ENCODE data around the gene COX6B1. TPM values are rescaled to one million over a fixed set of nuclear protein-coding genes. Genes with fewer than 3 reads are reported as not detected.
"Not testable (repeated sequence)": the region's sequence is repeated elsewhere in the genome, so short reads cannot be mapped to it uniquely, and the experiment has no call there.

COX6B1 gene, protein sequence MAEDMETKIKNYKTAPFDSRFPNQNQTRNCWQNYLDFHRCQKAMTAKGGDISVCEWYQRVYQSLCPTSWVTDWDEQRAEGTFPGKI
- total RNA-seq (2021; fragmentation: NEBNext Ultra II Directional; extraction: Animal tissue kit (Norgen Biotek cat#: 25700)): 100 to 1,000 TPM; 375 to 463 (median 413) TPM
- long read RNA-seq, transcript COX6B1-201 (4 exons, 667 nt): major isoform, 279 of 286 reads
- long read RNA-seq, partial matches to known transcripts: 1 of 286 reads
- long read RNA-seq, other reads (novel, unspliced or antisense): 6 of 286 reads

DNA sequence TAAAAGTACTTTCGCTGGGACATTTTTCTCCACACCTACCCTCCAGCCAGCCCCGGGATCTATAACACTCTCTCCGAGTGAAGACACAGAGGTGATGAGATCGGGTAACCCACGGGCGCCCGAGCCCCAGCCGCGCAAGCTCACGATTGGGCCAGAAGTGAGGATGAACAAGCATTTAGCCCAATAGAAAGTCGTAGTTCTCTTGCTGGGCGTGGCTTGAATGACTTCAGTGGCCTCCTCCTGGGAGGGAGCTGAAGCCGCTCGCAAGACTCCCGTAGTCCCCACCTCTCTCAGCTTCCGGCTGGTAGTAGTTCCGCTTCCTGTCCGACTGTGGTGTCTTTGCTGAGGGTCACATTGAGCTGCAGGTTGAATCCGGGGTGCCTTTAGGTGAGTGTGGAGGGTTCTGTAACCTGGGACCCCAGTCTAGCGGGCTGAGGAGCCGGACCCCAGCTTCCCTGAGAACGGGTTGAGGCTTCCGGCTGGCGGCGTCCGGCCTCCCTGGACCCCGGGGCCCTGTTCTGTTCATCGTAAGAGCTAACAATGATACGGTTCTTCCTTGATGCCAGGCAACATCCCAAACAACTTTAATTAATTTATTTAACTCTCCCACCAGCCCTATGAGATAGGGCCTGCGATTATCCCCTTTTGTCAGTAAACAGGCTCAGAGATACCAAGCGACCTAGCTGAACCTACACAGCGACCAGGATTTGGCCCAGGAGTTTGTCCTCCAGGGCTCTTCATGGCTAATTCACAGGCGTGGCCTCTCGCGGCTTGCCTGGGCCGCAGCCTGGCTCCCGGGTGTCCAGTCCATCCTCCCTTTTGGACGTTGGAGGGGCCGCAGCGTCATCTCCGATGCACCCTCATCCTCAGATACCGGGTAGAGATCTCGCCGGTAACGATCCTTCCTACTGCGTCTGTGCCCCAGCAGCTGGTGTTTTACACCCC is at the start of gene COX6B1:
Gene COX6B1 (plus strand): TSS at position 307 of the 945 bp plus-strand sequence. CDS start 2,921 bp downstream, outside the sequence.
- TF ChIP-seq, protein P1, sequence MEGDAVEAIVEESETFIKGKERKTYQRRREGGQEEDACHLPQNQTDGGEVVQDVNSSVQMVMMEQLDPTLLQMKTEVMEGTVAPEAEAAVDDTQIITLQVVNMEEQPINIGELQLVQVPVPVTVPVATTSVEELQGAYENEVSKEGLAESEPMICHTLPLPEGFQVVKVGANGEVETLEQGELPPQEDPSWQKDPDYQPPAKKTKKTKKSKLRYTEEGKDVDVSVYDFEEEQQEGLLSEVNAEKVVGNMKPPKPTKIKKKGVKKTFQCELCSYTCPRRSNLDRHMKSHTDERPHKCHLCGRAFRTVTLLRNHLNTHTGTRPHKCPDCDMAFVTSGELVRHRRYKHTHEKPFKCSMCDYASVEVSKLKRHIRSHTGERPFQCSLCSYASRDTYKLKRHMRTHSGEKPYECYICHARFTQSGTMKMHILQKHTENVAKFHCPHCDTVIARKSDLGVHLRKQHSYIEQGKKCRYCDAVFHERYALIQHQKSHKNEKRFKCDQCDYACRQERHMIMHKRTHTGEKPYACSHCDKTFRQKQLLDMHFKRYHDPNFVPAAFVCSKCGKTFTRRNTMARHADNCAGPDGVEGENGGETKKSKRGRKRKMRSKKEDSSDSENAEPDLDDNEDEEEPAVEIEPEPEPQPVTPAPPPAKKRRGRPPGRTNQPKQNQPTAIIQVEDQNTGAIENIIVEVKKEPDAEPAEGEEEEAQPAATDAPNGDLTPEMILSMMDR (IDR thresholded peaks at IDR 0.05): no peak
- Mint-ChIP-seq H3K27ac (peak within 1 kb of the TSS; percentile 96), H3K9me3 (no peaks in the 10 kb centered on the region), H3K27me3 (ENCODE audit: insufficient read depth) (no peaks in the 10 kb centered on the region), H3K4me3 (peak within 1 kb of the TSS; percentile 99), H3K4me1 (ENCODE audit: low read depth) (peaks cover 31% of the 10 kb centered on the region), H3K36me3 (ENCODE audit: low read depth) (peaks cover 10% of the 10 kb centered on the region)
- peak; percentile 97 for DNase-seq

GRCh38 chr19:35601971-35602370 is 46.2 kb upstream of the COX6B1 start:
- no peak overlapping the region for H3K4me3 Mint-ChIP-seq
- peaks cover 4% of the 10 kb centered on the region; the same call in 1 of the 2 replicates for H3K9me3 Mint-ChIP-seq
- H3K27me3 Mint-ChIP-seq (ENCODE audit: insufficient read depth): peaks cover 12% of the 10 kb centered on the region
- H3K4me1 Mint-ChIP-seq (ENCODE audit: low read depth): peaks cover 23% of the 10 kb centered on the region
- DNase-seq: no peak
- no peak overlapping the region for H3K27ac Mint-ChIP-seq
- TF ChIP-seq, protein P1 (IDR thresholded peaks at IDR 0.05): no peak
- H3K36me3 Mint-ChIP-seq (ENCODE audit: low read depth): no peaks in the 10 kb centered on the region; the same call in 1 of the 2 replicates

- DNase-seq; H3K27ac Mint-ChIP-seq; H3K36me3 Mint-ChIP-seq (ENCODE audit: low read depth); H3K4me1 Mint-ChIP-seq (ENCODE audit: low read depth); H3K4me3 Mint-ChIP-seq: not testable (repeated sequence)
- Mint-ChIP-seq H3K9me3 (peaks cover 24% of the 10 kb centered on the region), H3K27me3 (ENCODE audit: insufficient read depth) (peaks cover 23% of the 10 kb centered on the region)
These were observed 43.7 kb upstream of the COX6B1 start for GRCh38 chr19:35604436-35604835.

DNA sequence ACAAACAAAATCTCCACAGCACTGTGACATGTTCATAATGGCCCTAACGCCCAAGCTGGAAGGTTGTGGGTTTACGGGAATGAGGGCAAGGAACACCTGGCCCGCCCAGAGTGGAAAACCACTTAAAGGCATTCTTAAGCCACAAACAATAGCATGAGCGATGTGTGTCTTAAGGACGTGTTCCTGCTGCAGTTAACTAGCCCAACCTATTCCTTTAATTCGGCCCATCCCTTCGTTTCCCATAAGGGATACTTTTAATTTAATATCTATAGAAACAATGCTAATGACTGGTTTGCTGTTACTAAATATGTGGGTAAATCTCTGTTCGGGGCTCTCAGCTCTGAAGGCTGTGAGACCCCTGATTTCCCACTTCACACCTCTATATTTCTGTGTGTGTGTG is 41.0 kb upstream of the COX6B1 start:
- DNase-seq; H3K27ac Mint-ChIP-seq; H3K4me1 Mint-ChIP-seq (ENCODE audit: low read depth); H3K36me3 Mint-ChIP-seq (ENCODE audit: low read depth); H3K4me3 Mint-ChIP-seq: not testable (repeated sequence)
- H3K27me3 Mint-ChIP-seq (ENCODE audit: insufficient read depth): peaks cover 12% of the 10 kb centered on the region
- peaks cover 24% of the 10 kb centered on the region for H3K9me3 Mint-ChIP-seq

- Mint-ChIP-seq H3K27ac (no peak overlapping the region), H3K9me3 (peaks cover 24% of the 10 kb centered on the region), H3K4me3 (no peak overlapping the region), H3K36me3 (ENCODE audit: low read depth) (peaks cover 8% of the 10 kb centered on the region), H3K27me3 (ENCODE audit: insufficient read depth) (peaks cover 12% of the 10 kb centered on the region), H3K4me1 (ENCODE audit: low read depth) (peaks cover 8% of the 10 kb centered on the region)
- DNase-seq: no peak
- TF ChIP-seq, protein P1 (IDR thresholded peaks at IDR 0.05): no peak
These were observed 40.5 kb upstream of the COX6B1 start for GRCh38 chr19:35607661-35608060.

GRCh38 chr19:35608251-35608650 is 39.9 kb upstream of the COX6B1 start:
- peaks cover 8% of the 10 kb centered on the region for H3K4me1 Mint-ChIP-seq (ENCODE audit: low read depth)
- TF ChIP-seq, protein P1 (IDR thresholded peaks at IDR 0.05): no peak
- H3K9me3 Mint-ChIP-seq: peaks cover 24% of the 10 kb centered on the region
- no peak overlapping the region for H3K4me3 Mint-ChIP-seq
- no peak for DNase-seq
- peaks cover 12% of the 10 kb centered on the region for H3K27me3 Mint-ChIP-seq (ENCODE audit: insufficient read depth)
- H3K27ac Mint-ChIP-seq: no peak overlapping the region
- H3K36me3 Mint-ChIP-seq (ENCODE audit: low read depth): peaks cover 8% of the 10 kb centered on the region
